Esophagus squamous epithelium (tissue), 5 donors: Measurements from ENCODE around the gene NOP10. TPM values are rescaled to one million over a fixed set of nuclear protein-coding genes. Genes with fewer than 3 reads are reported as not detected.

ENCODE experiments used
- DNase-seq: peaks from one replicate; lab custom pipeline; 2025; lab: John Stamatoyannopoulos, UW
- H3K27ac ChIP-seq, 4 donors: fragments of 200-600 bp; sonication (generic); one replicate each; pipeline ENCODE4 v1.5.1; 2016 to 2019; ENCODE audit warnings: mild to moderate bottlenecking in 1 of 4
- H3K27me3 ChIP-seq, 4 donors: fragments of 200-600 bp; sonication (generic); 1 replicate in 3 of 4; 2 replicates in 1 of 4; pipeline versions ENCODE4 v1.5.1 to v1.6.0; 2017 to 2021; ENCODE audit warnings: antibody characterized with exemption in 1 of 4
- H3K36me3 ChIP-seq, 3 donors: fragments of 200-600 bp; sonication (generic); one replicate each; pipeline ENCODE4 v1.5.1; 2016 to 2019
- H3K4me1 ChIP-seq, 3 donors: fragments of 200-600 bp; sonication (generic); one replicate each; pipeline ENCODE4 v1.5.1; 2017 to 2019
- H3K4me3 ChIP-seq, 4 donors: fragments of 200-600 bp; sonication (generic); 1 replicate in 3 of 4; 2 replicates in 1 of 4; pipeline ENCODE4 v1.5.1; 2016 to 2019; ENCODE audit warnings: mild to moderate bottlenecking in 2 of 4, moderate library complexity in 1 of 4
- H3K9me3 ChIP-seq, 3 donors: fragments of 200-600 bp; sonication (generic); one replicate each; pipeline ENCODE4 v1.5.1; 2016 to 2019
- POLR2A ChIP-seq, 4 donors: fragments of 450-650 bp; IDR thresholded peaks; one replicate each; pipeline ENCODE4 v1.6.1; 2017; ENCODE audit warnings: antibody characterized with exemption in 4 of 4, mild to moderate bottlenecking in 4 of 4, moderate library complexity in 3 of 4
- WGBS, 2 donors: methylation state at CpG; one replicate each; pipeline ENCODE4 v1.1.5; 2018; 5-methylcytosine and 5-hydroxymethylcytosine counted together
- intact Hi-C: fragments of 100-400 bp; cut with DNase I; formaldehyde crosslinking; loops from one replicate; pipeline ENCODE4 v1.15.0; 2022
- total RNA-seq, 4 donors: library from RNA; depleted of rRNA; stranded (reverse); fragments of >200 nt; gene quantifications; one replicate each; pipeline ENCODE4 v1.1.0, GENCODE V29; 2016
- TF ChIP-seq, protein P1 (sequence below), 6 experiments: fragments of 450-650 bp in 4 of 6; fragments of 200-600 bp in 2 of 6; sonication (generic) in 2 of 6; IDR thresholded peaks; one replicate each; pipeline ENCODE4 v1.5.1; 2016 to 2019; ENCODE audit warnings: antibody characterized with exemption in 6 of 6, mild to moderate bottlenecking in 4 of 6, moderate library complexity in 4 of 6
- donor health status: DM: yes; HTN: yes; CAD: no.

Gene NOP10
- total RNA-seq, 4 donors from 2014 or later, result 132 to 213 (median 176) TPM

- no peak for DNase-seq
- Histone ChIP-seq H3K4me3 (peak overlapping the region; percentile 88 to 95 (median 92)), H3K27ac (peak overlapping the region; percentile 98 to 100 (median 99)), H3K4me1 (peaks cover 3 to 67% (median 15%) of the 10 kb centered on the region in 3 donors), H3K9me3 (no peaks in the 10 kb centered on the region), H3K36me3 (peaks cover 0 to 29% (median 7%) of the 10 kb centered on the region in 3 donors), H3K27me3 (no peaks in the 10 kb centered on the region)
- TF ChIP-seq, protein P1, sequence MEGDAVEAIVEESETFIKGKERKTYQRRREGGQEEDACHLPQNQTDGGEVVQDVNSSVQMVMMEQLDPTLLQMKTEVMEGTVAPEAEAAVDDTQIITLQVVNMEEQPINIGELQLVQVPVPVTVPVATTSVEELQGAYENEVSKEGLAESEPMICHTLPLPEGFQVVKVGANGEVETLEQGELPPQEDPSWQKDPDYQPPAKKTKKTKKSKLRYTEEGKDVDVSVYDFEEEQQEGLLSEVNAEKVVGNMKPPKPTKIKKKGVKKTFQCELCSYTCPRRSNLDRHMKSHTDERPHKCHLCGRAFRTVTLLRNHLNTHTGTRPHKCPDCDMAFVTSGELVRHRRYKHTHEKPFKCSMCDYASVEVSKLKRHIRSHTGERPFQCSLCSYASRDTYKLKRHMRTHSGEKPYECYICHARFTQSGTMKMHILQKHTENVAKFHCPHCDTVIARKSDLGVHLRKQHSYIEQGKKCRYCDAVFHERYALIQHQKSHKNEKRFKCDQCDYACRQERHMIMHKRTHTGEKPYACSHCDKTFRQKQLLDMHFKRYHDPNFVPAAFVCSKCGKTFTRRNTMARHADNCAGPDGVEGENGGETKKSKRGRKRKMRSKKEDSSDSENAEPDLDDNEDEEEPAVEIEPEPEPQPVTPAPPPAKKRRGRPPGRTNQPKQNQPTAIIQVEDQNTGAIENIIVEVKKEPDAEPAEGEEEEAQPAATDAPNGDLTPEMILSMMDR (IDR thresholded peaks at IDR 0.05), result no peak
- TF ChIP-seq POLR2A (IDR thresholded peaks at IDR 0.05), result peak in 1 of 4 donors; percentile 18
- 0 to 2% methylated on average over 13 to 33 of the region's 37 CpGs for WGBS, 2 donors
- intact Hi-C loops, result loop anchor here (10.0 kb wide), 1 partner anchor 132 kb away; no protein-coding TSS in a partner anchor
Observed at GRCh38 chr15:34366271-34367065, 23.5 kb upstream of the NOP10 start.

- intact Hi-C loops, result loop anchor here (10.0 kb wide), 1 partner anchor 131 kb away; no protein-coding TSS in a partner anchor
- Histone ChIP-seq H3K27me3 (no peaks in the 10 kb centered on the region), H3K4me1 (peaks cover 3 to 73% (median 15%) of the 10 kb centered on the region in 3 donors), H3K4me3 (peak overlapping the region; percentile 88 to 95 (median 92)), H3K27ac (peak overlapping the region; percentile 98 to 100 (median 99)), H3K36me3 (peaks cover 0 to 35% (median 7%) of the 10 kb centered on the region in 3 donors), H3K9me3 (no peaks in the 10 kb centered on the region)
- 25 to 35% methylated on average over 3 to 5 of the region's 5 CpGs for WGBS, 2 donors
- no peak for DNase-seq
- no peak for TF ChIP-seq POLR2A (IDR thresholded peaks at IDR 0.05)
- TF ChIP-seq, protein P1 (IDR thresholded peaks at IDR 0.05), result no peak
Observed at GRCh38 chr15:34365836-34366235, 22.9 kb upstream of the NOP10 start.

- Histone ChIP-seq H3K4me1 (peaks cover 3 to 79% (median 15%) of the 10 kb centered on the region in 3 donors), H3K27ac (peak overlapping the region; percentile 39 to 100 (median 99)), H3K27me3 (no peaks in the 10 kb centered on the region), H3K4me3 (peak overlapping the region; percentile 88 to 95 (median 92)), H3K9me3 (no peaks in the 10 kb centered on the region), H3K36me3 (peaks cover 0 to 41% (median 7%) of the 10 kb centered on the region in 3 donors)
- WGBS, 2 donors, result 29 to 89% methylated on average over 5 to 15 of the region's 16 CpGs
- TF ChIP-seq POLR2A (IDR thresholded peaks at IDR 0.05), result no peak
- TF ChIP-seq, protein P1 (IDR thresholded peaks at IDR 0.05), result no peak
- no peak for DNase-seq
- intact Hi-C loops, result loop anchor here (10.0 kb wide), 1 partner anchor 130 kb away; no protein-coding TSS in a partner anchor
Observed at GRCh38 chr15:34365091-34365825, 22.3 kb upstream of the NOP10 start.

- H3K4me1 ChIP-seq, result peaks cover 8 to 85% (median 24%) of the 10 kb centered on the region in 3 donors
Observed at GRCh38 chr15:34364041-34364440, 21.1 kb upstream of the NOP10 start.

More at GRCh38 chr15:34364041-34364440, 21.1 kb upstream of the NOP10 start:
- Histone ChIP-seq H3K36me3 (peaks cover 0 to 52% (median 12%) of the 10 kb centered on the region in 3 donors), H3K4me3 (no peak overlapping the region), H3K27me3 (no peaks in the 10 kb centered on the region), H3K27ac (peak overlapping the region in 1 of 4 donors; percentile 74), H3K9me3 (no peaks in the 10 kb centered on the region)
- DNase-seq, result no peak
- TF ChIP-seq POLR2A (IDR thresholded peaks at IDR 0.05), result no peak
- TF ChIP-seq, protein P1 (IDR thresholded peaks at IDR 0.05), result no peak
- 95 to 98% methylated on average over 8 of the region's 8 CpGs for WGBS, 2 donors
- intact Hi-C loops, result loop anchor here (10.0 kb wide), 1 partner anchor 129 kb away; no protein-coding TSS in a partner anchor
